HUES48 (cell line): ENCODE data around the gene TUBB6.

Experiments
- H3K27ac ChIP-seq: one replicate; pipeline ENCODE4 v1.7.0; 2013; ENCODE audit warnings: low read depth, low read length, inconsistent platforms
- H3K27me3 ChIP-seq: 2 replicates; pipeline ENCODE4 v1.6.1; 2013; ENCODE audit warnings: mild to moderate bottlenecking, low read length; ENCODE audit not compliant: control insufficient read depth, insufficient read depth
- H3K36me3 ChIP-seq: 2 replicates; pipeline ENCODE4 v1.6.1; 2013; ENCODE audit warnings: low read length; ENCODE audit not compliant: control insufficient read depth, insufficient read depth
- H3K4me1 ChIP-seq: 2 replicates; pipeline ENCODE4 v1.6.1; 2013; ENCODE audit warnings: mild to moderate bottlenecking, low read length; ENCODE audit not compliant: control insufficient read depth, insufficient read depth
- H3K4me3 ChIP-seq: 2 replicates; pipeline ENCODE4 v1.5.1; 2013; ENCODE audit warnings: mild to moderate bottlenecking, low read depth, low read length
- H3K9ac ChIP-seq: 2 replicates; pipeline ENCODE4 v1.6.1; 2013; ENCODE audit warnings: mild to moderate bottlenecking, low read depth, low read length, moderate library complexity
- H3K9me3 ChIP-seq: 2 replicates; pipeline ENCODE4 v1.6.1; 2013; ENCODE audit warnings: low read length; ENCODE audit not compliant: control insufficient read depth, insufficient read depth

TUBB6 gene

GRCh38 chr18:12345491-12346239 lies 37.6 kb downstream of the TUBB6 start:
- H3K27me3 ChIP-seq, result no peaks in the 10 kb centered on the region
- H3K9me3 ChIP-seq, result no peaks in the 10 kb centered on the region
- no peak overlapping the region for H3K27ac ChIP-seq
- no peak overlapping the region for H3K9ac ChIP-seq
- H3K4me3 ChIP-seq, result no peak overlapping the region
- peaks cover 96% of the 10 kb centered on the region for H3K36me3 ChIP-seq
- no peaks in the 10 kb centered on the region for H3K4me1 ChIP-seq

- Histone ChIP-seq H3K27ac (no peak overlapping the region), H3K27me3 (no peaks in the 10 kb centered on the region), H3K4me3 (no peak overlapping the region), H3K4me1 (no peaks in the 10 kb centered on the region), H3K9me3 (no peaks in the 10 kb centered on the region), H3K9ac (no peak overlapping the region), H3K36me3 (peaks cover 97% of the 10 kb centered on the region)
Observed at GRCh38 chr18:12346240-12346565, 38.2 kb downstream of the TUBB6 start.

DNA sequence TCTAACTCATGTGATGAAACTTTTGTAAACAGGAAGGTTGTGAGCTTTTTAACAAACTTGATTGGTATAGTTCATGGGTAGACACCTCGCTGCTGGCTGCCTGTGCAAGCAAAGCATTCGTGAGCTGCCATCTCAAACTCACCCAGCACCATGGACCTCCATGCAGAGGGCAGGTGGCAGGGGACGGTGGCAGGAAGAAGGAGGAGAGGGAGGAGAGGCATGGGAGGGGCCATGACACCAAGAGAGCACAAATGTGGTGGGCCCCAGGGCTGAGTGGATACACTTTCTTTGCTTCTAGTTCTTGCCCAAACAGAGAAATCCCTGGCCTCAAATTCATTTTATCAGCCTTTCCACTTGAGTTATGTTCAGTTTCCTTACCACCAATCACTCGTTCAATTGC lies 39.9 kb downstream of the TUBB6 start:
- Histone ChIP-seq H3K27me3 (no peaks in the 10 kb centered on the region), H3K27ac (no peak overlapping the region), H3K4me3 (no peak overlapping the region), H3K36me3 (peaks cover 95% of the 10 kb centered on the region), H3K9ac (no peak overlapping the region), H3K4me1 (no peaks in the 10 kb centered on the region), H3K9me3 (no peaks in the 10 kb centered on the region)

DNA sequence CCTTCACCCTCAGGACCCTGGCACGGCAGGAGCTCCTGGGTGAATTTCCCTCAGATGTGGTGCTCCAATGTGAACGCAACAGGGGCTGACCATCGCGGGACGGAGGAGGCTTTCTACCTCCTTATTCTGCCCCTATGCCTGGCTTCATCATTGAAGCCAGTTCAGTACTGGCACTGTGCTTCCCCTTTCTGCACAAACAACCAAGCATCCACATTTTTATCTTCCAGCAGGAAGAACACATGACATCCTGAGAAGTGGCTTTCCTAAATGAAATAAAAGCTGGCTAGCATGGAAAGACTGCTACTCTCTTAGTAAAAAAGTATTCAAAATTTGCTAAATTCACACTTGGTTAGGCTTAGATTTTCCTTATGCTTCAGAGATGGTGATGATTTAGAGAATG lies 44.1 kb downstream of the TUBB6 start:
- Histone ChIP-seq H3K9ac (no peak overlapping the region), H3K27ac (no peak overlapping the region), H3K4me1 (no peaks in the 10 kb centered on the region), H3K9me3 (no peaks in the 10 kb centered on the region), H3K36me3 (peaks cover 91% of the 10 kb centered on the region), H3K4me3 (no peak overlapping the region), H3K27me3 (no peaks in the 10 kb centered on the region)

GRCh38 chr18:12359515-12359927 lies 51.5 kb downstream of the TUBB6 start:
- Histone ChIP-seq H3K36me3 (peaks cover 92% of the 10 kb centered on the region), H3K4me1 (no peaks in the 10 kb centered on the region), H3K9me3 (no peaks in the 10 kb centered on the region), H3K27me3 (no peaks in the 10 kb centered on the region), H3K27ac (no peak overlapping the region), H3K4me3 (no peak overlapping the region), H3K9ac (no peak overlapping the region)

DNA sequence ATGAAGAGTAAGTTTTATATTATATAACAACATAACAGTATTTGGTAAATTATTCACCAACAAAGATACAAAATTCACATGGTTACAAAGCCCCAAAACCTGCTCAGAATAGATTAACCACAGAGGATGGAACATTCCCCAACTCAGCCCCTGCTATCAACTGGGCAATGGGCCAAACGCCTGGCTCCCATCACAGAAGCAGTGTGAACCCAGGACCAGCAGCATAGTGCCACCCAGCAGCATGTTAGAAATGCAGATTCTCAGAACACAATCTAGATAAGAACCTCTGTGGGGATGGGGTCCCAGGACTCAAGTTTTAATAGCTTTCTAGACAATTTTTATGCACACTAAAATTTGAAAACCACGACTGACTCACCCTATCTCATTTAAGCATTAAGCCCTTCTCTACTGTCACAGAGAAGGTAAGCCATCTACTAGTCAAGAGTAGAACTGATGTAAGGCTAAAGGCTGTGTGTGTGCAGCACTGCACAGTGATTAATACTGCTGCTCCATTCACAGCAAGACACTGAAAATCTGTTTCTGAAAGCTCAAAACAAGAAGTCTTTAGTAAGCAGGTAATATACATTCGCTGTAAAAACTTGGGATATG lies 53.8 kb downstream of the TUBB6 start:
- H3K36me3 ChIP-seq, result peaks cover 92% of the 10 kb centered on the region
- H3K4me3 ChIP-seq, result no peak overlapping the region
- no peaks in the 10 kb centered on the region for H3K9me3 ChIP-seq
- H3K27me3 ChIP-seq, result no peaks in the 10 kb centered on the region
- H3K4me1 ChIP-seq, result no peaks in the 10 kb centered on the region
- H3K27ac ChIP-seq, result no peak overlapping the region
- no peak overlapping the region for H3K9ac ChIP-seq

- H3K36me3 ChIP-seq, result peaks cover 92% of the 10 kb centered on the region
- H3K9me3 ChIP-seq, result no peaks in the 10 kb centered on the region
- H3K4me1 ChIP-seq, result no peaks in the 10 kb centered on the region
- no peak overlapping the region for H3K4me3 ChIP-seq
- H3K27ac ChIP-seq, result no peak overlapping the region
- no peak overlapping the region for H3K9ac ChIP-seq
- no peaks in the 10 kb centered on the region for H3K27me3 ChIP-seq
Observed at GRCh38 chr18:12362473-12363174, 54.6 kb downstream of the TUBB6 start.

- Histone ChIP-seq H3K27ac (no peak overlapping the region), H3K36me3 (peaks cover 78% of the 10 kb centered on the region), H3K4me1 (no peaks in the 10 kb centered on the region), H3K9ac (no peak overlapping the region), H3K27me3 (no peaks in the 10 kb centered on the region), H3K4me3 (no peak overlapping the region), H3K9me3 (no peaks in the 10 kb centered on the region)
Observed at GRCh38 chr18:12366379-12366778, 58.3 kb downstream of the TUBB6 start.

DNA sequence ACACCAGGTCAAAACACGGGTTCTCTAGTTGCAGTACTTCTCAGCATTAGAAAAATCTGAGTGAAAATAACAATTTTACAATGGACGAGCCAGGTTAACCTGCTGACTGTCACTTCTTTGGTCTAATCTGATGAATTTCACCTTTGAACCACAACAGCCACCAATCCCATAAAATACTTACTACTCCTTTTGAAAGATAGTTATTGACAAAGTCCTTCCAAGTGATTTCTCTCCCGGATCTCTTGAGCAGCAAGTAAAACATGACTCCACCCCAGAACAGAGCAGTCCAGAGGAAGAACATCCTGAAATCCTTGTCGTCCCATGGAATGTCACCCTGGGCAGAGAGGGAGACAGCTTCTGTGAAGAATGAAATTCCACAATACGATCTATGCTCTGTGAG lies 58.7 kb downstream of the TUBB6 start:
- Histone ChIP-seq H3K27me3 (no peaks in the 10 kb centered on the region), H3K27ac (no peak overlapping the region), H3K4me1 (no peaks in the 10 kb centered on the region), H3K36me3 (peaks cover 74% of the 10 kb centered on the region), H3K4me3 (no peak overlapping the region), H3K9ac (no peak overlapping the region), H3K9me3 (no peaks in the 10 kb centered on the region)

DNA sequence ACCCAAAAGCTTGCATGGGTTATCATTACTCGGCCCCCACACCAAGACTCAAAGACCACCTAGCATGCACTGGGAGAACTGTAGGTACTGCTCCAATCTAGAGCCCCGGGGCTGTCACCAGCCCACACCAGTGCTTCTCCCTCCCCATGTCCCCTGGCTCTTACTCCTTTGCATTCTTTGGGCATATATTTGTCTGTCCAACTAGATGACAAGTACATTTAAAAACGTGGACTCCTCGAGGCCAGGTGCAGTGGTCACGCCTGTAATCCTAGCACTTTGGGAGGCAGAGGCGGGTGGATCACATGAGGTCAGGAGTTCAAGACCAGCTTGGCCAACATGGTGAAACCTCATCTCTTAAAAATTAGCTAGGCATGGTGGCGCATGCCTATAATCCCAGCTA lies 61.2 kb downstream of the TUBB6 start:
- peaks cover 50% of the 10 kb centered on the region for H3K36me3 ChIP-seq

DNA sequence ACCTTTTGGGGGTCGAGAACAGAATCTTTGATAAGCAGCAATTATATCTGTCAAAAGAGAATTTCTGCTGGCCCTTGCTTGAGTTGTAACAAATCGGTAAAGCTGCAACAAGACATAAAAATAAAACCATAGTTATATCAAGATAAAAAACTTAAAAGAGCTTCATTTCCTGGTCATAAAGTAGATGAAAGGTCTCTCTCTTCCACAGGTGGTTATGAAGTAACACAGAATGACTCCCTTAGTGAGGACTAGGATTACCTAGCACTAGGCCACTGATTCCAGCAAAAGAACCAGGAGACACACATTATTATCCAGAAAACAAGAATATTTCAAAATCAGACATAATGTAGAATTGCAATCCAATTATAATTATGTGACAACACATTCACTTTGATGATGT lies 63.5 kb downstream of the TUBB6 start:
- Histone ChIP-seq H3K27me3 (no peaks in the 10 kb centered on the region), H3K9me3 (no peaks in the 10 kb centered on the region), H3K9ac (no peak overlapping the region), H3K27ac (no peak overlapping the region), H3K4me3 (no peak overlapping the region), H3K36me3 (peaks cover 28% of the 10 kb centered on the region), H3K4me1 (peaks cover 21% of the 10 kb centered on the region)

More for the DNA sequence above, 61.2 kb downstream of the TUBB6 start:
- Histone ChIP-seq H3K9ac (no peak overlapping the region), H3K4me3 (no peak overlapping the region), H3K9me3 (no peaks in the 10 kb centered on the region), H3K27me3 (no peaks in the 10 kb centered on the region), H3K4me1 (peaks cover 13% of the 10 kb centered on the region), H3K27ac (no peak overlapping the region)
